ENCODE measurements around the gene UNCX. TPM values are rescaled to one million over a fixed set of nuclear protein-coding genes. Genes with fewer than 3 reads are reported as not detected.

Gene UNCX
- total and polyA plus RNA-seq, 9 of the 15 experiments (the other 6 are each of a cell fraction or from before 2014, with no cell fraction given), result not detected

- TF ChIP-seq GMEB1 (CRISPR knock-in tag; IDR thresholded peaks at IDR 0.05), result no peak
- TF ChIP-seq NFXL1 (CRISPR knock-in tag; IDR thresholded peaks at IDR 0.05), result no peak
- TF ChIP-seq PATZ1 (CRISPR knock-in tag; IDR thresholded peaks at IDR 0.05; ENCODE audit: borderline replicate concordance), result no peak
Measured at GRCh38 chr7:1256621-1257020, 23.9 kb downstream of the UNCX start (continued).

GRCh38 chr7:1257221-1257620 lies 24.5 kb downstream of the UNCX start:
- H3K79me2 ChIP-seq (ENCODE audit: control insufficient read depth, insufficient read depth, low read length), result no peaks in the 10 kb centered on the region
- H4K20me1 ChIP-seq (replicated peaks; ENCODE audit: control insufficient read depth, insufficient read depth, low read length), result peaks cover 5% of the 10 kb centered on the region
- no peaks in the 10 kb centered on the region for H3K36me3 ChIP-seq (ENCODE audit: control insufficient read depth, insufficient read depth, low read length)
- no peak for ATAC-seq
- ChIA-PET POLR2A (no interaction called here), CTCF (ENCODE audit: low intra/inter-chr PET ratio) (no interaction called here)
- WGBS (ENCODE audit: insufficient coverage, low coverage, missing lambda C conversion rate), result 4% methylated on average over 12 of the region's 12 CpGs
- H3K27ac ChIP-seq (ENCODE audit: extremely low read depth, low read depth, low read length), result no peak overlapping the region
- no peaks in the 10 kb centered on the region for H3K9me3 ChIP-seq (replicated peaks; ENCODE audit: control insufficient read depth, insufficient read depth, low read depth, low read length)
- H3K27me3 ChIP-seq (ENCODE audit: control insufficient read depth in 2 of 2, insufficient read depth in 2 of 2, low read length in 2 of 2), result peaks cover 33 to 78% of the 10 kb centered on the region in 2 experiments; a peak in 4 of 5 replicates
- in situ Hi-C loops (cut with MboI), result no loop called here
- no peak for FAIRE-seq
- DNase-seq (ENCODE audit: extremely low read depth in 1 of 4, low spot score in 3 of 4), result no peak
- intact Hi-C loops (cut with micrococcal nuclease), result no loop called here
- no peak overlapping the region for H3K4me3 ChIP-seq
- no TSS peak for BruUV-seq (replicated peaks)
- no peak overlapping the region for H3K9ac ChIP-seq (ENCODE audit: insufficient read depth in 1 of 2, low read depth in 2 of 2, low read length in 2 of 2)
- H2AFZ ChIP-seq (ENCODE audit: low read depth, low read length), result no peak overlapping the region
- H3K4me1 ChIP-seq (replicated peaks in 1 of 2; ENCODE audit: control insufficient read depth in 2 of 2, insufficient read depth in 2 of 2, low read length in 2 of 2), result peaks cover 1 to 34% of the 10 kb centered on the region in 2 experiments; a peak in 2 of 5 replicates
- no peak overlapping the region for H3K4me2 ChIP-seq (ENCODE audit: insufficient read depth, low read length)
- H3K9me1 ChIP-seq (ENCODE audit: control insufficient read depth, insufficient read depth, low read length), result no peaks in the 10 kb centered on the region
- TF ChIP-seq PTTG1 (tag; IDR thresholded peaks at IDR 0.05; ENCODE audit: low read depth) (no peak), CEBPG (CRISPR knock-in tag; IDR thresholded peaks at IDR 0.05) (no peak), CEBPG (tag; conservative IDR thresholded peaks at IDR 0.05 in 1 of 2, IDR thresholded peaks at IDR 0.05 in 1 of 2) (no peak), KHSRP (IDR thresholded peaks at IDR 0.05) (no peak), ARID4B (CRISPR knock-in tag; IDR thresholded peaks at IDR 0.05) (no peak), SMC3 (conservative IDR thresholded peaks at IDR 0.05; ENCODE audit: insufficient read depth, low read depth, low read length) (no peak), ZNF324 (CRISPR knock-in tag; IDR thresholded peaks at IDR 0.05) (no peak), SMAD1 (IDR thresholded peaks at IDR 0.05; ENCODE audit: low read depth, low read length, partially characterized antibody) (no peak)
